Activated T-helper 17 cell treated with anti-CD3 and anti-CD28 coated beads, Interleukin-2, amount 50 U/mL, for 72 hours (primary cell): ENCODE measurements around the gene SLC35F3. TPM values are rescaled to one million over a fixed set of nuclear protein-coding genes. Genes with fewer than 3 reads are reported as not detected.

Source experiments
- ATAC-seq: fragments of 150-1000 bp; cut with Tn5 transposase; replicated peaks from 2 replicates; pipeline ENCODE4 v1.10.0; 2021; ENCODE audit warnings: mild to moderate bottlenecking, moderate library complexity
- H3K27ac Mint-ChIP-seq: one replicate; pipeline ENCODE4 v1.8.0; 2022; ENCODE audit warnings: mixed read lengths
- H3K27me3 Mint-ChIP-seq: one replicate; pipeline ENCODE4 v1.8.0; 2022; ENCODE audit warnings: mixed read lengths
- H3K36me3 Mint-ChIP-seq: one replicate; pipeline ENCODE4 v1.8.0; 2022; ENCODE audit warnings: low read depth, mild to moderate bottlenecking, mixed read lengths
- H3K4me1 Mint-ChIP-seq: one replicate; pipeline ENCODE4 v1.8.0; 2022; ENCODE audit warnings: mixed read lengths
- H3K4me3 Mint-ChIP-seq: one replicate; pipeline ENCODE4 v1.8.0; 2022; ENCODE audit warnings: mild to moderate bottlenecking, mixed read lengths
- H3K9me3 Mint-ChIP-seq: one replicate; pipeline ENCODE4 v1.8.0; 2022; ENCODE audit warnings: mixed read lengths
- total RNA-seq, 2 donors: library from RNA; stranded (reverse); gene quantifications; one replicate each; pipeline ENCODE4 v1.2.3, GENCODE V29; 2022

The SLC35F3 gene
- total RNA-seq, 2 donors from 2014 or later, result 0.13 to 1.5 TPM

DNA sequence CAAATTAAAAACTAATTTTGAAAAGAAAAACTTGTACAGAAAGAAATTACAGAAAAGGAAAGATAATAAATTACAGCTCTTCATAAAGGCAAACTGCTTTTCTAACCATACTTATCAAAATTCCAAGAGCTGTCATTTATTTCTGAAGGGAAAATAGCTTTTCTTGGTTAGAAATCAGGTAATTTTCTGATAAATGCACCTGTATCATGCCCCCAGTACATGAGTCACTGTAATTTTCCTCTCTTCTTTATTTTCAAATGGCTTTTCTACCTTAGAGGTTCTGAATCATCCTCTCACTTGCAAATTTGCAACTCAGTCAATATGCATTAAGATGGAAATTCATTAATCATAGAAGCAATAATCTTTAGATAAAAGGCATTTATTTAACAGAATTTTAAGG is 100.1 kb downstream of the SLC35F3 start:
- Mint-ChIP-seq H3K4me3 (no peak overlapping the region), H3K9me3 (peaks cover 4% of the 10 kb centered on the region), H3K27ac (no peak overlapping the region), H3K4me1 (no peaks in the 10 kb centered on the region), H3K27me3 (peaks cover 46% of the 10 kb centered on the region), H3K36me3 (no peaks in the 10 kb centered on the region)
- no peak for ATAC-seq

DNA sequence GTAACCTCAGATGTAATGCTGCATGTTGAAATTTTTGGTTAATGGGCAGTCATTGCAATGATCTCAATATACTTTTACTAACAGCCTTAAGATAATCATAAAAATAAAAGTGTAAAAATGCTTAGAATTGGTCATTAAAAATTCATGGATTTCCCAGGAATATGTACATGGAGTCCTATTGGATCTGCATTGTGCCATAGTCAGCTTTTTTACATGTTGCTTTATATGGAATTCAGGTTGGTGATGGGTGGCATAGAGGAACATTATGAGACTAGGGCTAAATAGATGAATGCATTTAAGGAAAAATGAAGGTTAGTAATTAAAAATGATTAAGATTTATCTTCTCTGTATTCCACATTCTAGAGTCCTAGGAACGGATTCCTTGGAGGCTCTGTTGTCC is 103.2 kb downstream of the SLC35F3 start:
- H3K4me3 Mint-ChIP-seq, result no peak overlapping the region
- H3K36me3 Mint-ChIP-seq, result no peaks in the 10 kb centered on the region
- H3K4me1 Mint-ChIP-seq, result no peaks in the 10 kb centered on the region
- H3K27me3 Mint-ChIP-seq, result peaks cover 55% of the 10 kb centered on the region
- no peak overlapping the region for H3K27ac Mint-ChIP-seq
- no peak for ATAC-seq
- H3K9me3 Mint-ChIP-seq, result peaks cover 11% of the 10 kb centered on the region

DNA sequence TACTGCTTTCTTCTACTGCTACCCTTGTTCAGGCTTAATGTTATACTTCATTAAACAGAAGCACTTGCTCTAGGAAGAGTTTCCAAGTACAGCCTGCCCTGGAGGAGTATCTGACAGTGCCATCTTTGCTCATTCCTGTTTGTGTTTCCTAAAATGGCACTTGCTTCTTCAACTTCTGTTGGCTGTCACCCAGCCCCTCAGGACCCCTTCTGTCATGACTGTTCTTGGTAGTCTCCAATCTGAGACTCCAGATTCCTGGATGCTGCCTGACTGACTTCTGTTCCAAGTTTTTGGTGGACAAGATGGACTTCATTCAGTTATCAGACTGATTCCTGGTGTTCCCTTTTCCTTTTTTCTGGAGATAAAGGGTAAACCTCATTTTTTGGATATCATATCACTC is 104.1 kb downstream of the SLC35F3 start:
- H3K9me3 Mint-ChIP-seq, result peaks cover 11% of the 10 kb centered on the region
- peaks cover 60% of the 10 kb centered on the region for H3K27me3 Mint-ChIP-seq
- no peaks in the 10 kb centered on the region for H3K36me3 Mint-ChIP-seq
- ATAC-seq, result no peak
- H3K4me3 Mint-ChIP-seq, result no peak overlapping the region
- no peak overlapping the region for H3K27ac Mint-ChIP-seq
- H3K4me1 Mint-ChIP-seq, result no peaks in the 10 kb centered on the region

DNA sequence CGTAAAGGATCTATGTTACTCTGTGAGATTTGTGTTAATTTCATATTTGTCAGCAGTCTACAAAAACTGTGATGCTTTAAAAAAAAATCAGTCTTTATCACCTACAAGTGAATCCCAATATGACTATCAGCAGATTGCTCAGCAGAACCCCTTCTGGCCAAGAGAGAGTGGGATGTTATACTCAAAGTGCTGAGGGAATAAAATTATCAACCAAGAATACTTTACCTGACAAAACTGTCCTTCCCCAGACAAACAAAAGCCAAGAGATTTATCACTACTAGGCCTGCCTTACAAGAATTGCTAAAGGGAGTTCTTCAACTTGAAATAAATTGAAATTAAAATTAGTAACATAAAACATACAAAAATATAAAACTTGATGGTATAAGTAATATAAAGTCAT is 105.2 kb downstream of the SLC35F3 start:
- no peak for ATAC-seq
- Mint-ChIP-seq H3K9me3 (peaks cover 11% of the 10 kb centered on the region), H3K36me3 (no peaks in the 10 kb centered on the region), H3K27me3 (peaks cover 59% of the 10 kb centered on the region), H3K4me1 (no peaks in the 10 kb centered on the region), H3K4me3 (no peak overlapping the region), H3K27ac (no peak overlapping the region)

- Mint-ChIP-seq H3K36me3 (no peaks in the 10 kb centered on the region), H3K9me3 (peaks cover 7% of the 10 kb centered on the region), H3K27ac (no peak overlapping the region), H3K27me3 (peaks cover 37% of the 10 kb centered on the region), H3K4me3 (no peak overlapping the region), H3K4me1 (no peaks in the 10 kb centered on the region)
- no peak for ATAC-seq
Observed at GRCh38 chr1:234014208-234014607, 109.7 kb downstream of the SLC35F3 start.

DNA sequence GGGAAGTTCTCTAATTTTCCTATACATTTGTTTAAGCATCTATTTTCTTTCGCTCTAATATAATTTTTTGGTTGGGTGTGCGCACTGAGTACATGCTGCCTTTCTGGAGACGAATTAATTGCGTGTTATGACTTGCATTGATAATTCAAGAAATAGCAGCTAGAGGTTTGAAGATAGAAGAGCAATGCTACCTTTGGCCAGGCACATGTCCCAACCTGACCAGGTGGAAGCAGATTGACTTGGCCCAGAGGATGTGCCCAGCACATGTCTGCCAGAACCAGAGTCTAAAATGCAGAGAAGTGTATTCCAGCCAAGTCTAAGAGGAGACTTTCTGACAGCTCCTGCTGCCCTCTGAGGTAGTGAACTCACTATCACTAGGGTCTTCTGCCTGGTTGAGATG is 114.3 kb downstream of the SLC35F3 start:
- H3K4me3 Mint-ChIP-seq, result no peak overlapping the region
- no peak overlapping the region for H3K27ac Mint-ChIP-seq
- no peak for ATAC-seq
- peaks cover 15% of the 10 kb centered on the region for H3K27me3 Mint-ChIP-seq
- H3K36me3 Mint-ChIP-seq, result no peaks in the 10 kb centered on the region
- H3K9me3 Mint-ChIP-seq, result no peaks in the 10 kb centered on the region
- H3K4me1 Mint-ChIP-seq, result no peaks in the 10 kb centered on the region

GRCh38 chr1:234019387-234019786 is 114.9 kb downstream of the SLC35F3 start:
- Mint-ChIP-seq H3K36me3 (no peaks in the 10 kb centered on the region), H3K27me3 (peaks cover 12% of the 10 kb centered on the region), H3K4me3 (no peak overlapping the region), H3K9me3 (no peaks in the 10 kb centered on the region), H3K27ac (no peak overlapping the region), H3K4me1 (no peaks in the 10 kb centered on the region)
- no peak for ATAC-seq

GRCh38 chr1:234022302-234022701 is 117.8 kb downstream of the SLC35F3 start:
- Mint-ChIP-seq H3K4me1 (no peaks in the 10 kb centered on the region), H3K9me3 (peaks cover under 1% of the 10 kb centered on the region), H3K27me3 (peaks cover 9% of the 10 kb centered on the region), H3K36me3 (no peaks in the 10 kb centered on the region), H3K4me3 (no peak overlapping the region), H3K27ac (no peak overlapping the region)
- no peak for ATAC-seq

GRCh38 chr1:234039603-234040002 is 135.1 kb downstream of the SLC35F3 start:
- H3K4me1 Mint-ChIP-seq, result no peaks in the 10 kb centered on the region
- H3K4me3 Mint-ChIP-seq, result no peak overlapping the region
- H3K27ac Mint-ChIP-seq, result no peak overlapping the region
- H3K36me3 Mint-ChIP-seq, result no peaks in the 10 kb centered on the region
- H3K9me3 Mint-ChIP-seq, result peaks cover 4% of the 10 kb centered on the region
- peaks cover 21% of the 10 kb centered on the region for H3K27me3 Mint-ChIP-seq
- ATAC-seq, result no peak

DNA sequence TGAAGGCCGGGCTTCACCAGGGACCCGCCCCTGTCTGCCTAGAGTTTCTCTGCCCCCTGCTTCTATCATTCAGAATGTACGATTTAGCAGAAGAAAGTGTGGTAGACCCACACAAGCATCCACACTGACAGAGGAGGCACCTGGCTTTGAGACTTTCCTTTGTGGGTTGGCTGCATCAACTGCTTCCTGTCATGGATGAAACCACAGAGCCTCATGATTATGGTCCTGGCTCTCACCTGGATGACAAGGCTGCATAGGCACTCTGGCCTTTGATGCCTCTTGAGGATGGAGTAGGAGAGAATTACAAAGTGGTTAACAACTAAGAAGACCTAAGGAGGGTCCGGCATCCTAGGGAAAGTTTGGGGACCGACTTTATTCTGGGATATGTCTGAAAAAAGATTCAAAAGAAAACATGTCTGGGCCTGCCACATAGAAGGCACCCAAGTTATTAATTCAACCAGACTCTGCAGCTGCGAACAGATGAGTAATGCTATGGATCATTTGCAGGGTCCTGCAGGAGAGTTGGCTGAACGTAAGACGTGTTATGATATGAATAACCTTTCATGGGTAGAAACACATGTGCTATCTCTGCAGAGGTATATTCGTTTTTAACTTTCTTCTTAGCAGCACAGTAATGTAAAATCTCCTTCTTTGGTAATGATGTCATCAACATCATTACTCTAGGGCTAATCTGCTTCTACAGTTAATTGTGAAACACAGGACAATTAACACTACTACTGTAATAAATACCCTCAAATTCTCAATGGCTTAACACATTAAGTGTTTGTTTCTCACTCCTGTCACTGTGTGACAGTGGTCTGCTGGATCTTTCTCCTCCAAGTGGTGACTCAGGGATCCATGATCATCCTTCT is 136.2 kb downstream of the SLC35F3 start:
- H3K27me3 Mint-ChIP-seq, result peaks cover 13% of the 10 kb centered on the region
- H3K36me3 Mint-ChIP-seq, result no peaks in the 10 kb centered on the region
- H3K4me3 Mint-ChIP-seq, result no peak overlapping the region
- H3K9me3 Mint-ChIP-seq, result peaks cover 4% of the 10 kb centered on the region
- no peak for ATAC-seq
- no peak overlapping the region for H3K27ac Mint-ChIP-seq
- H3K4me1 Mint-ChIP-seq, result no peaks in the 10 kb centered on the region

DNA sequence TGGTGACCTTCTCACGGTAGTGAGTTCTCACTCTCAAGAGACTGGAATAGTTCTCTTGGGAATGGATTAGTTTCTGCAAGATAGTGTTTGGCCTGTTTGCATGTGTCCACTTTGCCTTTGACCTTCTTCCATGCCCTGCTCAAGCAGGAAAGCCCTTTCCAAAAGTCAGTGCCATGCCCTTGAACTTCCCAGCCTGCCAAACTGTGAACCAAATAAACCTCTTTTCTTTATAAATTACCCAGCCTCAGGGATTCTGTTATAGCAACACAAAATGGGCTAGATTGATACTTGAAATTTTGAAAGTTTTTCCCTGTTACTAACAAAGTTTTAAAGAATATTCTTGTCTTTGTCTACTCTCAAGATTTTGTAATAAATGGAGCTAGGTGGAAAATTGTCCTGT is 139.6 kb downstream of the SLC35F3 start:
- H3K27ac Mint-ChIP-seq, result no peak overlapping the region
- ATAC-seq, result no peak
- peaks cover 4% of the 10 kb centered on the region for H3K9me3 Mint-ChIP-seq
- no peak overlapping the region for H3K4me3 Mint-ChIP-seq
- H3K36me3 Mint-ChIP-seq, result no peaks in the 10 kb centered on the region
- no peaks in the 10 kb centered on the region for H3K4me1 Mint-ChIP-seq
- peaks cover 5% of the 10 kb centered on the region for H3K27me3 Mint-ChIP-seq

- Mint-ChIP-seq H3K27me3 (peaks cover 5% of the 10 kb centered on the region), H3K4me1 (no peaks in the 10 kb centered on the region), H3K27ac (no peak overlapping the region), H3K9me3 (peaks cover 7% of the 10 kb centered on the region), H3K36me3 (no peaks in the 10 kb centered on the region), H3K4me3 (no peak overlapping the region)
- no peak for ATAC-seq
Observed at GRCh38 chr1:234047123-234047522, 142.6 kb downstream of the SLC35F3 start.

GRCh38 chr1:234062166-234062565 is 157.7 kb downstream of the SLC35F3 start:
- Mint-ChIP-seq H3K27me3 (peaks cover 21% of the 10 kb centered on the region), H3K4me1 (no peaks in the 10 kb centered on the region), H3K36me3 (no peaks in the 10 kb centered on the region), H3K9me3 (peaks cover 4% of the 10 kb centered on the region), H3K4me3 (no peak overlapping the region), H3K27ac (no peak overlapping the region)
- ATAC-seq, result no peak

- H3K27me3 Mint-ChIP-seq, result peaks cover 15% of the 10 kb centered on the region
- no peak overlapping the region for H3K4me3 Mint-ChIP-seq
- no peaks in the 10 kb centered on the region for H3K4me1 Mint-ChIP-seq
- H3K36me3 Mint-ChIP-seq, result no peaks in the 10 kb centered on the region
- peaks cover 4% of the 10 kb centered on the region for H3K9me3 Mint-ChIP-seq
- H3K27ac Mint-ChIP-seq, result no peak overlapping the region
- peak; percentile 43 for ATAC-seq
Observed at GRCh38 chr1:234065794-234066447, 161.4 kb downstream of the SLC35F3 start.
